HepG2 (cell line): Measurements from ENCODE around the gene CHN2. TPM values are rescaled to one million over a fixed set of nuclear protein-coding genes. Genes with fewer than 3 reads are reported as not detected.

Experiments
- polyA plus RNA-seq, 8 experiments: library from polyadenylated mRNA; depleted of rRNA in 3 of 8; stranded (reverse) in 7 of 8; unstranded in 1 of 8; fragments of >200 nt; fragmentation: Illumina TruSeq in 4 of 8; extraction: Trizol in 4 of 8; gene quantifications; 2 replicates each; pipeline versions ENCODE4 v1.2.1 to v1.2.3, GENCODE V29; 2011 to 2016; ENCODE audit warnings: low read depth in 4 of 8, missing spikeins in 1 of 8, mixed read lengths in 1 of 8; ENCODE audit not compliant: insufficient read depth in 1 of 8
- total RNA-seq, 5 experiments: library from RNA; depleted of rRNA; stranded (reverse); fragments of >200 nt; fragmentation: Illumina TruSeq; extraction: Trizol; gene quantifications; 2 replicates each; pipeline ENCODE4 v1.2.3, GENCODE V29; 2016; ENCODE audit warnings: low read depth in 1 of 5

Gene CHN2
- total and polyA plus RNA-seq, 2 of the 13 experiments (the other 11 are each of a cell fraction or from before 2014, with no cell fraction given), result 23.5 to 30.5 TPM

Other genes starting within 250 kb of the CHN2 start
- gene TRIL, start 236.4 kb upstream of the CHN2 start, total RNA-seq (2016; rRNA removed; fragmentation: Illumina TruSeq; extraction: Trizol), result 0.40 and 0.45 TPM in 2 replicates
- 0.18 and 0.26 TPM in 2 replicates for gene TRIL, start 236.4 kb upstream of the CHN2 start, polyA plus RNA-seq (2011; rRNA removed)
- 30.7 and 59.2 TPM in 2 replicates for gene CPVL, start 48.2 kb upstream of the CHN2 start, total RNA-seq (2016; rRNA removed; fragmentation: Illumina TruSeq; extraction: Trizol)
- 265 and 294 TPM in 2 replicates for gene CPVL, start 48.2 kb upstream of the CHN2 start, polyA plus RNA-seq (2011; rRNA removed)